Fibroblast of the conjunctiva (primary cell): ENCODE measurements around the gene LILRA5.
"Not testable (repeated sequence)": the region's sequence is repeated elsewhere in the genome, so short reads cannot be mapped to it uniquely, and the experiment has no call there.

ENCODE experiments used
- DNase-seq: peaks from one replicate; pipeline ENCODE4 v3.0.0-alpha.2; 2010; ENCODE audit warnings: low read depth

LILRA5 gene

DNA sequence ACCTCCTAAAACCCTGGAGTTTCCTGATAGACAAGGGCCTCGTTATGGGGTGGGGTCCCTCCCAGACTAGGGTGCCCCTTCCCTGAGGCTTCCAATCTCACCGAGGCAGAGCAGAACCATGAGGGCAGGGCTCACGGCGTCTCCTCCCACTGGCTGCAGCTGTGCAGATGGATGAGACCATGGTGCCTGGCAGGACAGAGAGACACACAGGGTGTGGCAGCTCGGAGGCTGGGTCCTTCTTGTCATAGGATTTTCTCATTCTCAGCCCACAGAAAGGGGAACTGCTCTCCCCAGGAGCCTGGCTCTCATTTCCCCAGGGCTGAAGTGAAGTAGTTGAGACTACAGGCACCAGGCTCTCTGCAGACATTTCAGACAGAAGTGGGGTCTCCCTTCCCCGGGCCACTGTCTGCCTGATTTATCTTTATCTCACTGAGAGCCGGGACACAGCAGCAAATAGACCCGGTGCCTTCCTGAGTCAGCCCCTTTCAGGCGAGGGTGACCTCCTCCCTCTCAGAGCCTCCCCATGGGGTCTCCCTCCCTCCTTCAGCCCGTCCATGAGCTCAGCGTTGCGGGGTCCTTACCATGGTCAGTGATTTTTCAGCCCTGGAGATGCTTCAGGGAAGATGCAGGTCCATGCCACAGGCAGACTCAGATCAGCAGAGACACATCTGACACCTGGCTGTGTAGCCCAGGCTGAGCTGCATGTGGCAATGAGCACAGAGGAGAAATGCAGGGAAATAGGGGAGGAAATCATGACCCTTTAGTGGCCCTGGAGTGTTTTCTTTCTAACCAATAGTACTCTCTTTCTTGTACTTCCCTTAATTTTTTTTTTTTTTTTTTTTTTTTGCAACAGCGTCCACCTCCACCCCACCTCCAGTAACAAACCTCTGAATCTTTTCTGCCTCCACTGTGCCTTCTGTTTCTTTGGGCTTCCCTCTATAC, at the start of gene LILRA5:
LILRA5 (minus strand) TSS at position 731 of the 942 bp plus-strand sequence; CDS start at position 584, 147 bp downstream.
- no peak for DNase-seq

GRCh38 chr19:54361680-54362422, 48.9 kb upstream of the LILRA5 start:
- DNase-seq, result not testable (repeated sequence)

DNA sequence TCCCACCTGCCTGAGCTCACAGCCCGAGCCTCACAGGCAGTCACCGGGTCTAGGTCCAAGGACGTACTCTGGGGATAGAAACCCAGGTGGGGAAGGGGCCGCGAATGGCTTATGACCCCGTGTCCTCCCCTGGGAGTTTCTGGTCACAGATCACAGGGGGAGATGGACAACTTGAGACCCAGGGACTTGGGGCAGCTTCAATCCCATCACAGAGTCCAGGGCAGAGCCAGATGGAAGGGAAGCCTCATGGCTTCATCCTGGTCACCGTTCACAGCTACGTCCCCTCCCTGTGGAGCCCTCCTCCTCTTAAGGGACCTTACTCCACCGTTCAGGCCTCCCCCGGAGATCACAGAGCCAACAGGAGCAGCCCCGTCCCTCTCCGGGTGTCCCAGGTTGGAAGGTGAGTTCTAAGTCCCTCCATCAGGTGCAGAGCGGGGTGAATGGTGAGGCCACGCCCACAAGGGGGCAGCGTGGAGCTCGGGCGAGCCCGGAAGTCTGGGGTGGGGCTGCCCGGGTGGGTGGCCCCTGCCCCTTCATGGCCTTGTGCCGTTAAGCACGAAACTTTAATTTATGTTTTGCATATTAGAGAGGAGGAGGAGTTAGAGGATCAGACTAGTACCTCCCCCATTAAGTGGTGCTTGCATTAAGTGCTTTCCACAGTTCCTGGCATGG, 46.3 kb upstream of the LILRA5 start:
- DNase-seq, result not testable (repeated sequence)

DNA sequence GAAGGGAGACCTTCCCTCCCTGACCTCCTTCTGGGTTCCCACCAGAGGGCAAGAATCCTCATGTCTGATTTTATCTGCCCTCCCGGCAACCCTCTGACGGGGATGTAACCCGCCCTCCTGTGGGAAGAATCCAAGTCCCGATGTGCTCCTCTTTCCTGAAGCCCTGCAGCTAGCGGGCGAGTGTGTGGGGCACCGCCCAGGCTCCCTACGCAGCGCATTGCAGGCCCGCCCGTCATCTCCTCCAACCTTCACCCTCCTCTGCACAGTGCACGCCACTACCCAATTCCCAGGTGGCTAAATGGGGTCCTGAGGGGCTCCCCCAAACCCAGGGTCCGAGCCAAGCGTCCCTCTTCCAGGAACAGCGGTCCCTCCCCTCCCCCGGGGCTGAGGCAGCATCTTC, 44.4 kb upstream of the LILRA5 start:
- DNase-seq, result no peak

DNA sequence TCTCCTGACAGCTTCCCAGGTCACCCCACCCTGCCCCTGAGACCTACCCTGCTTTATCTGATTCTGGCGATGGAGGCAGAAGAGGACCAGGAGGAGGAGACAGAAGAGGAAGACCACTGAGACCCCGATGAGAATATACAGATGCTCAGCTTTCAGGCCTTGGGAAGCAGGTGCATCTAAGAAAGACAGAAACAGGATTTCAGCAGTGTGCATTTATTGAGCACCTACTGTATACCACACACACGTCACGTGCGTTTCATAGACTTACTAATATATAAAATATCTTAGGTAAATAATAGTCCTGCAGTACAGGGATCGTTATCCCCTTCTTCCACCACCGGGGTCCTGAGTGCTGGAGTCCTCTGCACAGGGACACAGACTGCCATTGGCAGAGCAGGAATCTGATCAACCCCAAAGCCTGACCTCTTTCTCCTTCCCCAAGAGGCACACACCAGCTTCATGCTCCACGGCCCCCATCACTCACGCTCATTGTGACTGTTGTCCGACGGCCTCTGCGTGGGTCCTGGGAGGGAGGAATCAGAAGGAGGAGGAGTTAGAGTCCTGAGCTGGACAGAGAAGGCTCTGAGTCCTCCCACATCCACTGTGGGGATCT, 43.6 kb upstream of the LILRA5 start:
- no peak for DNase-seq

- DNase-seq, result no peak
Observed at GRCh38 chr19:54355675-54356074, 42.7 kb upstream of the LILRA5 start.

- DNase-seq, result no peak
Observed at GRCh38 chr19:54354761-54355160, 41.8 kb upstream of the LILRA5 start.

DNA sequence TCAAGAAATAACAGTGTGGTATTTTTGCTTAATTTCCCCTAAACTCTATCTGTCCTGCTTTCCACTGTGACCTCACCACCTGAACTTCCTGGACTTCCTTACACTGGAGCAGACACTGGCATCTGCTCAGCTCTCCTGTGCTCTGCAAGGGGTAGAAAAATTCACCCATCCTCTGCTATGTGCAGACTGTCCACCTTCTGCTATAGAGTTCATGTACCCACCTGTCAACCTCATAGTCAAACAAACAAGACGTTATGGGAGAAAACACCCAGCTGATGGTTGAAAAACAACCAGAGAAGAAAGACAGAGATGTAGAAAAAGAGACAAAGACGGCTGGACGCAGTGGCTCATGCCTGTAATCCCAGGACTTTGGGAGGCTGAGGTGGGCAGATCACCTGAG, 39.6 kb upstream of the LILRA5 start:
- DNase-seq, result no peak

- DNase-seq, result no peak
Observed at GRCh38 chr19:54352041-54352440, 39.1 kb upstream of the LILRA5 start.

- no peak for DNase-seq
Observed at GRCh38 chr19:54351474-54351873, 38.5 kb upstream of the LILRA5 start.

DNA sequence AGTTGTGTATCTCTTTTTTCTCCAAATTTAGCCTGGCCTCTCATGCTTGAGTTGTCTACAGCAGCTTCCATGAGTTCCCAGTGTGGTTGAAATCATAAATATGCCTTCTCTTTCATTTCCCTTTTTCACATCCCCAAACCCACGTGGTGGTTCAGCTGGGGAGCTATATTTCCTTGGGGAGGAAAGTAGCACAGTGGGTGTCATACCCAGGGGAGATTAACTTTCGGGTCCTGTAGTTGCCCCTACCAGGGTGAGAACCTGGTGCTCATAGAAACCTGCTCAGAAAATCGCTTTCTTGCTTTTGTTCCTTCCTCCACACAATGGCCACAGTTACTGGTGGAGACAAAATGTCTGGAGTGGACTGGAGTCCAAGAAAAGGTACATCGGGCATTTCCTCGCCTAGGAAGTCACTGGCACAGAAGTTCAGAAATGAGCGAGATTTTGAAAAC, 33.0 kb upstream of the LILRA5 start:
- DNase-seq, result no peak

DNA sequence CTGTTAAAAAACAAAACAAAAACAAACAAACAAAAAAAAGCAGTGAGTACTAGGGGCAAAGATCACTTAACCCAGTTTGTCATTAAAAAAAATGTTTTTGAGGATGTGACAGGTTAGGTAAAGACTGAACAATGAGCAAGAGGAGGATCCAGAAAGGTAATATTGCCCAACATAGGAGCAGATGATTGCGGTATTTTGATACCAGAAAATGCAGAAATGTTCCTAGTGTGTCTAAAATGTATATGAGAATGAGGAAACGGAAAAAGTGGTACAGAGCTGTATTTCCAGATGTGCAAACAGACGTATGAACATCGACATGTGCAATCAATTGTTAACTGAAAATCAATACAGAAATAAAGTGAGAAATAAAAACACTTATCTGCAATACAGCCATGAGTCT, 30.9 kb upstream of the LILRA5 start:
- no peak for DNase-seq

- DNase-seq, result no peak
Observed at GRCh38 chr19:54341295-54341694, 28.3 kb upstream of the LILRA5 start.

DNA sequence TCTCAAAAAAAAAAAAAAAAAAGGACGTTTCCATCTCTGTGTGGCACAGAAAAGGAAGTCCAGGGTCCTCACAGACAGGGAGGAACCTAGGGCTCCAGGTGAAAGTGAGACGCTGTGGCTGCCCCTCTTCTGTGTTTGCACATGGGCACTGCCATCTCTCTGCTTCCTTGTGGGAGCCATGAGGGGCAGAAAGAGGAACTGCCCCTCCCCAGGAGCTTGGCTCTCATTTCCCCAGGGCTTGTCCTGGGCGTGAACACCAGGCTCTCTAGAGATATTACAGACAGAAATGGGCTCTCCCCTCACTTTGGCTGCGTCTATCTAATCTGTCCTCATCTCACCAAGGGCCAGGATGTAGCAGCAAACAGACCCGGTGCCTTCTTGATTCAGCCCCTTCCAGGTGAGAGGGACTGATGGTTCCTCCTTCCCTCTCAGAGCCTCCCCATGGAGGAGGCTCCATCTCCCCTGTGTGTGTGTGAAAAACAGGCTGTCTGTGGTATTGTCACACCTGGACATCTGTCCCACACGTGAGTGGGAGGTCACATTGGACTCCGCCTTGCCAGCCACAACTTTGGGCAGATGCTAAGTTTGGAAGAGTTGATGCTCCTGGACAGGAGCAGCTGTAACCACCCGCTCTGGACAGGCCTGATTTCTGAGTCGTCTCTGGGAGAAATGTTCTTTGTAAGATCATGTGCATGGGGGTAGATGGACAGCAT, 26.8 kb upstream of the LILRA5 start:
- no peak for DNase-seq

GRCh38 chr19:54338521-54338920, 25.6 kb upstream of the LILRA5 start:
- DNase-seq, result no peak

- DNase-seq, result no peak
Observed at GRCh38 chr19:54337858-54338230, 24.9 kb upstream of the LILRA5 start.

DNA sequence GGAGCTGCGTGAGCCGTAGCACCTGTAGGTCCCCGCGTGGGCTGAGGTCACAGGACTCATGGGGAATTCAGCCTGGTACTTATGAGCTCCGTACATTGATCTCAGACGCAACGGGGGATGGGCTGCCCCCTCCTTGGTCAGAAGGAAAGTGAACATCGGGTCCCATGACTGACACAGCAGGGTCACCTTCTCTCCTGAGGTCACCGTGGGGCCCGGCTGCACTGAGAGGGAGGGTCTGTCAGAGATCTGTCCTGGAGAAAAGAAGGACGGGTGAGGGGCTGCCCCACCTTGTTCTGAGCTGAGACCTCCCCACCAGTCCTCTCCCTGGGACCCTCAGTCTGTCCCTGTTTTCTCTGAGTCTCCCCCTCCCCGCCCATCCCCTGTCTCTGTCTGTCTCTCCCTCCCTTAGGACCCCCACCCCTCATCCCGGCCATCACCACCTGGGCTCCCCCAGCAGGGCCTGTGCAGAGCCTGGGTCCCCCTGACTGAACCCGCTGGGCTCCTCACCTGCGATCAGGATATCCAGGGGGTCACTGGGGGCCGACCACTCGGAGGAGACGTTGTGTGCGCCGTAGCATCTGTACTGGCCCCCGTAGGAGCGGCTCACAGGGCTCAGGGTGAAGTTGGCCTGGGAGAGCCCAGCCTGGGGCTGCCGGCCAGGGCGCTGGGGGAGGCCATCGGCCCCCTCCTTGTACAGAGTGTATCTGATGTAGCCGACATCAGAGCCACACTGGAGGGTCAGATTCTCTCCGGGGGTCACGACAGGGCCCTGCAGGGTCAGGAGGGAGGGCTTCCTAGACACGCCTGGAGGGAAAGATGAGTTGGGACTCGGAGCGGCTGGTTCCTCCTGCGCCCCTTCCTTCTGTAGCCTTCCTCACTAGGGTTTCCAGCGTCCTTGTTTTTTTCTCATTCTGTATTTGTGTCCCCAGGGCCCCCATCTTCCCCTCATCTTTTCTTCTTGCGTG, 24.2 kb upstream of the LILRA5 start:
- DNase-seq, result no peak

DNA sequence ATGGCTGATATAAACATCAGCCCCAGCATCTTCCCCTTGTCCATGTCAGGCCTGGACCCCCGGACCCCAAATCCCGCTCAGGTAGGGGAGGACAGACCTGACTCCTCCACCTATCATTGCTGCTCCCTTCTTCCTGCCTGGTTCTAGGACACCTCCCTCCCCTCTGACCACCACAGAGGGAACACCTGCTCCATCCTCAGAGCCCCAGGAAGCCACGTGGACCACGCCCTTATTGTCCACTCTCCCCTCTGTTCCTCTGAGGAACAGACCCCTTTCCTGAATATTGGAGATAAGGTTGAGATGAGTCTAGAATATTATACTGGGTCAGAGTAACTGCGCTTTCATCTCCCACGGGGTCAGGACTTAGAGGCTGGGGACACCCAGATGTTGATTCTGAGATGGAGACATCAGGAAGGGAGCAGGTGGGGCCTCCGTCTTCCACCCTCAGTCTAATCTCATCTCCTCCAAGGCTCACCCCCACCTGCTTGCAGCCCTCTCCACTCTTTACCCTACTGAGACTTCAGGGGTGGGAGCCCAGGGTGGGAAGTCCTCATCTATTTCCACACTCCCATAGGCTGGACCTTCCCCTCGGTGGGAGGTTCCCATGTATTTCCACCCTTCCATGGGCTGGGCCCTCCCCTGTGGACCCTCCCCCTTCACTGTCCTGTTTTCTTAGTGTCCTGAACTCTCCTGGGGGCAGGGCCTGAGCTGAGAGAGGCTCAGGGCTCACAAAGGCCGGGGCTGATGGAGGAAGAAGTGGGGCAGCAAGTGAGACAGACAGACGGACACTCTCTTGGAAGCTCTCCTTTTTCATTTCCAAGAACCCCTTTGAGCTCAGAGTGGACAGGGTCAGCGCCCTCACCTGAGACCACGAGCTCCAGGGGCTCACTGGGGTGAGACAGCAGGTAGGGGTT, 23.3 kb upstream of the LILRA5 start:
- DNase-seq, result no peak

- DNase-seq, result no peak
Observed at GRCh38 chr19:54335164-54335563, 22.2 kb upstream of the LILRA5 start.
